Endothelial cell (in vitro differentiated cells): ENCODE data around the gene IBA57. TPM values are rescaled to one million over a fixed set of nuclear protein-coding genes. Genes with fewer than 3 reads are reported as not detected.
A peak's percentile ranks its signal among the peaks of the same experiment; 100 is the strongest.

ENCODE experiments used
- DNase-seq: peaks from one replicate; pipeline ENCODE4 v3.0.0; 2021; ENCODE audit warnings: low spot score
- H3K27ac Mint-ChIP-seq: one replicate; pipeline ENCODE4 v1.8.0; 2021; ENCODE audit warnings: mixed read lengths, inconsistent platforms; ENCODE audit not compliant: unreplicated experiment
- H3K27me3 Mint-ChIP-seq: one replicate; pipeline ENCODE4 v1.8.0; 2021; ENCODE audit warnings: mild to moderate bottlenecking, moderate library complexity, mixed read lengths, inconsistent platforms; ENCODE audit not compliant: unreplicated experiment
- H3K36me3 Mint-ChIP-seq: one replicate; pipeline ENCODE4 v1.8.0; 2021; ENCODE audit warnings: mild to moderate bottlenecking, low read depth, mixed read lengths, inconsistent platforms; ENCODE audit not compliant: unreplicated experiment
- H3K4me1 Mint-ChIP-seq: one replicate; pipeline ENCODE4 v1.8.0; 2021; ENCODE audit warnings: mild to moderate bottlenecking, mixed read lengths, inconsistent platforms; ENCODE audit not compliant: unreplicated experiment
- H3K4me3 Mint-ChIP-seq: one replicate; pipeline ENCODE4 v1.8.0; 2021; ENCODE audit warnings: mild to moderate bottlenecking, mixed read lengths, inconsistent platforms; ENCODE audit not compliant: unreplicated experiment
- H3K9me3 Mint-ChIP-seq: one replicate; pipeline ENCODE4 v1.8.0; 2021; ENCODE audit warnings: mixed read lengths, inconsistent platforms; ENCODE audit not compliant: unreplicated experiment
- total RNA-seq: library from RNA; stranded (reverse); fragmentation: NEBNext Ultra II Directional; extraction: Animal tissue kit (Norgen Biotek cat#: 25700); gene quantifications from one replicate; pipeline ENCODE4 v1.2.1, GENCODE V29; 2021; ENCODE audit not compliant: unreplicated experiment
- TF ChIP-seq, protein P1 (sequence below): fragments of 200-600 bp; sonication (generic); IDR thresholded peaks from one replicate; pipeline ENCODE4 v1.5.0; 2021; ENCODE audit warnings: antibody characterized with exemption; ENCODE audit not compliant: unreplicated experiment

The IBA57 gene
- total RNA-seq, 1 donor from 2014 or later = 11.5 TPM

GRCh38 chr1:228158151-228159007 lies 7.2 kb upstream of the IBA57 start:
- peaks cover 7% of the 10 kb centered on the region for H3K27me3 Mint-ChIP-seq
- H3K36me3 Mint-ChIP-seq = no peaks in the 10 kb centered on the region
- no peak overlapping the region for H3K4me3 Mint-ChIP-seq
- H3K9me3 Mint-ChIP-seq = no peaks in the 10 kb centered on the region
- H3K4me1 Mint-ChIP-seq = peaks cover 25% of the 10 kb centered on the region
- TF ChIP-seq, protein P1, sequence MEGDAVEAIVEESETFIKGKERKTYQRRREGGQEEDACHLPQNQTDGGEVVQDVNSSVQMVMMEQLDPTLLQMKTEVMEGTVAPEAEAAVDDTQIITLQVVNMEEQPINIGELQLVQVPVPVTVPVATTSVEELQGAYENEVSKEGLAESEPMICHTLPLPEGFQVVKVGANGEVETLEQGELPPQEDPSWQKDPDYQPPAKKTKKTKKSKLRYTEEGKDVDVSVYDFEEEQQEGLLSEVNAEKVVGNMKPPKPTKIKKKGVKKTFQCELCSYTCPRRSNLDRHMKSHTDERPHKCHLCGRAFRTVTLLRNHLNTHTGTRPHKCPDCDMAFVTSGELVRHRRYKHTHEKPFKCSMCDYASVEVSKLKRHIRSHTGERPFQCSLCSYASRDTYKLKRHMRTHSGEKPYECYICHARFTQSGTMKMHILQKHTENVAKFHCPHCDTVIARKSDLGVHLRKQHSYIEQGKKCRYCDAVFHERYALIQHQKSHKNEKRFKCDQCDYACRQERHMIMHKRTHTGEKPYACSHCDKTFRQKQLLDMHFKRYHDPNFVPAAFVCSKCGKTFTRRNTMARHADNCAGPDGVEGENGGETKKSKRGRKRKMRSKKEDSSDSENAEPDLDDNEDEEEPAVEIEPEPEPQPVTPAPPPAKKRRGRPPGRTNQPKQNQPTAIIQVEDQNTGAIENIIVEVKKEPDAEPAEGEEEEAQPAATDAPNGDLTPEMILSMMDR = no peak
- H3K27ac Mint-ChIP-seq = no peak overlapping the region
- DNase-seq = no peak

DNA sequence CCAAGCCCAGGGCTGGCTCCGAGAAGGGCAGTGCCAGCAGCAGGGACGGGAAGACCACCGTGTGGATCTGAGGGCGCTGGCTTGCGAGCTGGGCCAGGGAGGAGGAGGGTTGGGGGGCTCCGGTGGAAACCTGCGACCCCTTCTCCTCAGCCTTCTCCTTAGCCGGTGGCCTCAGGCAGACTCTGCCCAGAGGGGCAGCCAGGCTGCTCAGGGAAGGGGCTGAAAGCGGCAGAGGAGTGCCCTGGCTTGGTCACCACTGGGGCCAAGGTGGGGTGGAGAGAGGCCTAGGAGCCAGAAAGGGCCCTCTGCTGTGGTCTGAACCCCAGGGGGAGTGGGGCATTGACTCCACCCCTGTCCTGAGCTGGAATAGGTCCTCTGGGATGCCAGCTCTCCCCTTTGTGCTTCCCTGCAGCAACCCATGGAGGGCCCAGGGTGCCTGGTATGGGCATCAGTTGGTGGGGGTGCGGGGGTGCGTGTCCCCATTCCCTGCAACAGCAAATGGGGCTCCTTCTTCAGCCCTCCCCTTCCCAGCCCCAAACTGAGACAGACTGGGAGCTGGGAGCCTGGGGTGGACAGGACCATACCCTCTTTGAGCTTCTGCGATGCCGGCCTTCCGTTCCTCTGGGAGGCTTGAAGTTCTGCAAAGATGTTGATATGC lies 6.5 kb upstream of the IBA57 start:
- H3K4me1 Mint-ChIP-seq = peaks cover 30% of the 10 kb centered on the region
- TF ChIP-seq, protein P1 = no peak
- H3K4me3 Mint-ChIP-seq = no peak overlapping the region
- DNase-seq = no peak
- H3K36me3 Mint-ChIP-seq = no peaks in the 10 kb centered on the region
- H3K9me3 Mint-ChIP-seq = no peaks in the 10 kb centered on the region
- peak overlapping the region; percentile 72 for H3K27ac Mint-ChIP-seq
- peaks cover 6% of the 10 kb centered on the region for H3K27me3 Mint-ChIP-seq

DNA sequence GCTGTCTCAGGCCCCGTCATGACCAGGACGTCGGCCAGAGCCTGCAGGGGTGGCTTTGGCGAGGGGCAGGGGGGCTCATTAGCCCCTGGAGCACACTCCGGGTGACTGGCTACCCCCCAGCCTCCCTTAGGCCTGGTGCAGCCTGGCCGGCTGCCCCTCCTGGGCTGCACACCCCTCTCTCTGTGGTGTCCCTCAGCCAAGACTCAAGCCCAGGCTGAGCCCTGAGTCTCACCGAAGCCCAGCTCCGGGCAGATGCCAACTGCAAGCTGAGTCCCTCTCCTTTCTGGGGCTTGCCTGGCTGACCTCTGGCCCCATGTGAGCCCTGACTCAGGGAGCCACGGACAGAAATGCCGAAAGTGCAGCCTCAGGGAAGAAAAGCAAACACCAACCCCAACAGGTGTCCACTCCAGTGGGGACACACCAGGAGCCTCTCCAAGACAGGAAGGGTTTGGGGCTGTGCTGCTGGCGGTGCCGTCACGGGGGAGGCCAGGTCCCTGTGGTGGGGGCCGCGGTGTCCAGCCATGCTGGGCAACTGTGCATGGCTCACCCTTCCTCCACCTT lies 5.3 kb upstream of the IBA57 start:
- Mint-ChIP-seq H3K36me3 (peaks cover 4% of the 10 kb centered on the region), H3K4me3 (no peak overlapping the region), H3K4me1 (peaks cover 39% of the 10 kb centered on the region), H3K9me3 (no peaks in the 10 kb centered on the region), H3K27ac (no peak overlapping the region), H3K27me3 (peaks cover 5% of the 10 kb centered on the region)
- DNase-seq = no peak
- TF ChIP-seq, protein P1 = no peak

DNA sequence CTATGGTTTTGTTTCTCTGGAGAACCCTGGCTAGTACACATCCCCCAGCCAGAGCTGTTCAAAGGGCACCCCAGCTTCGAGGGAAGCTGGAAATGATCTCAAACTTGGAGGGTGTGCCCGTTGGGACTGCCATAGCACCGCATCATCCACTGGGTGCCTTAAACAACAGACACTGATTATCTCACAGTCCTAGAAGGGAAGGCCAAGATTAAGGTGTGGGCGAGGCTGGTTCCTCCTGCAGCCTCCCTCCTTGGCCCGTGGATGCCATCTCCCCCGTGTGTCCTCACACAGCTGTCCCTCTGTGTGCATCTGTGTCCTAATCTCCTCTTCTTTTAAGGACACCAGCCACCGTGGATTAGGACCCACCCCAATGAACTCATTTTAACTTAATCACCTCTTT lies 4.2 kb upstream of the IBA57 start:
- Mint-ChIP-seq H3K36me3 (peaks cover 4% of the 10 kb centered on the region), H3K4me3 (no peak overlapping the region), H3K27me3 (peaks cover 6% of the 10 kb centered on the region), H3K4me1 (peaks cover 34% of the 10 kb centered on the region), H3K9me3 (no peaks in the 10 kb centered on the region), H3K27ac (peak overlapping the region; percentile 86)
- DNase-seq = no peak
- TF ChIP-seq, protein P1 = no peak
